ENCODE data around the gene CDY1.
"Not testable (repeated sequence)": the region's sequence is repeated elsewhere in the genome, so short reads cannot be mapped to it uniquely, and the experiment has no call there.

DNA sequence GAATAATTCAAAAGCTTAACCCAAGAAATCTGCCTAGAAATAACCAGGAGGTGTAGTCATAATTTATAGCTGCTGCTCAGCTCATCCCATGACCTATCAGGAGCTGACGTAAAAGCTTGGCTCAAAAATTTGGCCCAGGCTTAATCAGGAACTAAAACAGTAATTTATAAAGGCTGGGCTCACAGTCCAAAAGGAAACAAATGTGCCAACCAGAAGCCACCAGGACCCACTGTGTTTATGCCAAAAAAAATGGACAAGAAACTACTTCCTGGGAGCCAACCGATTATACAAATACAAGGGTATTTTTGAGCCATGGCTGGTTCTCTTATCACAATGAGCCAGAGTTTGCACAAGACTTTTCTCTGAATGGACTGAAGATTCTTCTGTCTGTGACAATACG is 17.9 kb downstream of the CDY1 start:
- not testable (repeated sequence) for TF ChIP-seq ATF1, SMAD4, NFE2L1 (CRISPR knock-in tag; IDR thresholded peaks at IDR 0.05)
- TF ChIP-seq, protein P1, sequence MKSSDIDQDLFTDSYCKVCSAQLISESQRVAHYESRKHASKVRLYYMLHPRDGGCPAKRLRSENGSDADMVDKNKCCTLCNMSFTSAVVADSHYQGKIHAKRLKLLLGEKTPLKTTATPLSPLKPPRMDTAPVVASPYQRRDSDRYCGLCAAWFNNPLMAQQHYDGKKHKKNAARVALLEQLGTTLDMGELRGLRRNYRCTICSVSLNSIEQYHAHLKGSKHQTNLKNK (CRISPR knock-in tag; IDR thresholded peaks at IDR 0.05): not testable (repeated sequence)
- TF ChIP-seq, protein P2, sequence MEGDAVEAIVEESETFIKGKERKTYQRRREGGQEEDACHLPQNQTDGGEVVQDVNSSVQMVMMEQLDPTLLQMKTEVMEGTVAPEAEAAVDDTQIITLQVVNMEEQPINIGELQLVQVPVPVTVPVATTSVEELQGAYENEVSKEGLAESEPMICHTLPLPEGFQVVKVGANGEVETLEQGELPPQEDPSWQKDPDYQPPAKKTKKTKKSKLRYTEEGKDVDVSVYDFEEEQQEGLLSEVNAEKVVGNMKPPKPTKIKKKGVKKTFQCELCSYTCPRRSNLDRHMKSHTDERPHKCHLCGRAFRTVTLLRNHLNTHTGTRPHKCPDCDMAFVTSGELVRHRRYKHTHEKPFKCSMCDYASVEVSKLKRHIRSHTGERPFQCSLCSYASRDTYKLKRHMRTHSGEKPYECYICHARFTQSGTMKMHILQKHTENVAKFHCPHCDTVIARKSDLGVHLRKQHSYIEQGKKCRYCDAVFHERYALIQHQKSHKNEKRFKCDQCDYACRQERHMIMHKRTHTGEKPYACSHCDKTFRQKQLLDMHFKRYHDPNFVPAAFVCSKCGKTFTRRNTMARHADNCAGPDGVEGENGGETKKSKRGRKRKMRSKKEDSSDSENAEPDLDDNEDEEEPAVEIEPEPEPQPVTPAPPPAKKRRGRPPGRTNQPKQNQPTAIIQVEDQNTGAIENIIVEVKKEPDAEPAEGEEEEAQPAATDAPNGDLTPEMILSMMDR (IDR thresholded peaks at IDR 0.05): not testable (repeated sequence)
- TF ChIP-seq, protein P3, sequence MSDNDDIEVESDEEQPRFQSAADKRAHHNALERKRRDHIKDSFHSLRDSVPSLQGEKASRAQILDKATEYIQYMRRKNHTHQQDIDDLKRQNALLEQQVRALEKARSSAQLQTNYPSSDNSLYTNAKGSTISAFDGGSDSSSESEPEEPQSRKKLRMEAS (CRISPR knock-in tag; IDR thresholded peaks at IDR 0.05): not testable (repeated sequence)
